MM.1S (cell line): ENCODE measurements around the gene NEK2.

ENCODE experiments used
- DNase-seq: peaks from one replicate; pipeline ENCODE4 v3.0.0-alpha.2; 2015
- H2AFZ ChIP-seq: fragments of 300-600 bp; sonication (generic); 2 replicates; pipeline ENCODE4 v1.6.0; 2016; ENCODE audit warnings: antibody characterized with exemption, low read length
- H3F3A ChIP-seq: fragments of 300-600 bp; sonication (generic); 2 replicates; pipeline ENCODE4 v1.6.1; 2016; ENCODE audit warnings: mild to moderate bottlenecking, antibody characterized with exemption, low read length, moderate library complexity, mixed read lengths; ENCODE audit not compliant: insufficient read depth
- H3K27ac ChIP-seq: fragments of 300-600 bp; sonication (generic); 2 replicates; pipeline ENCODE4 v1.5.1; 2016; ENCODE audit warnings: mild to moderate bottlenecking, low read length
- H3K27me3 ChIP-seq: fragments of 300-600 bp; sonication (generic); replicated peaks from 2 replicates; pipeline ENCODE4 v1.6.0; 2016; ENCODE audit warnings: low read length; ENCODE audit not compliant: insufficient read depth
- H3K36me3 ChIP-seq: fragments of 300-600 bp; sonication (generic); replicated peaks from 2 replicates; pipeline ENCODE4 v1.6.1; 2016; ENCODE audit warnings: mild to moderate bottlenecking, low read length, mixed read lengths; ENCODE audit not compliant: insufficient read depth
- H3K4me1 ChIP-seq: fragments of 300-600 bp; sonication (generic); 2 replicates; pipeline ENCODE4 v1.6.1; 2016; ENCODE audit warnings: low read length, mixed read lengths
- H3K4me2 ChIP-seq: fragments of 300-600 bp; sonication (generic); 2 replicates; pipeline ENCODE4 v1.6.0; 2016; ENCODE audit warnings: low read depth, low read length
- H3K4me3 ChIP-seq: fragments of 300-600 bp; sonication (generic); 2 replicates; pipeline ENCODE4 v1.5.1; 2016; ENCODE audit warnings: low read length, mixed read lengths
- H3K79me2 ChIP-seq: fragments of 300-600 bp; sonication (generic); 2 replicates; pipeline ENCODE4 v1.6.1; 2016; ENCODE audit warnings: mixed run types, low read length, mixed read lengths
- H3K9ac ChIP-seq: fragments of 300-600 bp; sonication (generic); 2 replicates; pipeline ENCODE4 v1.6.1; 2016; ENCODE audit warnings: low read length, mixed read lengths
- H3K9me2 ChIP-seq: fragments of 300-600 bp; sonication (generic); replicated peaks from 2 replicates; pipeline ENCODE4 v1.6.1; 2016; ENCODE audit warnings: mild to moderate bottlenecking, low read length, mixed read lengths; ENCODE audit not compliant: insufficient read depth
- H3K9me3 ChIP-seq: fragments of 300-600 bp; sonication (generic); replicated peaks from 2 replicates; pipeline ENCODE4 v1.6.1; 2016; ENCODE audit warnings: mild to moderate bottlenecking, low read length, mixed read lengths; ENCODE audit not compliant: insufficient read depth
- H4K20me1 ChIP-seq: fragments of 300-600 bp; sonication (generic); 2 replicates; pipeline ENCODE4 v1.6.1; 2016; ENCODE audit warnings: mild to moderate bottlenecking, low read length, moderate library complexity, mixed read lengths; ENCODE audit not compliant: insufficient read depth
- EZH2 ChIP-seq: fragments of 300-600 bp; sonication (generic); optimal IDR thresholded peaks from 2 replicates; pipeline ENCODE3; 2017; ENCODE audit warnings: low read depth, mild to moderate bottlenecking, antibody characterized with exemption, low read length, mixed read lengths
- EZH2phosphoT487 ChIP-seq: fragments of 300-600 bp; sonication (generic); IDR thresholded peaks from 2 replicates; pipeline ENCODE4 v1.6.1; 2018; ENCODE audit warnings: antibody characterized with exemption, low read length
- TF ChIP-seq, protein P1 (sequence below): fragments of 300-600 bp; sonication (generic); IDR thresholded peaks from 2 replicates; pipeline ENCODE4 v1.5.1; 2016; ENCODE audit warnings: antibody characterized with exemption, low read length, mixed read lengths

The NEK2 gene

DNA sequence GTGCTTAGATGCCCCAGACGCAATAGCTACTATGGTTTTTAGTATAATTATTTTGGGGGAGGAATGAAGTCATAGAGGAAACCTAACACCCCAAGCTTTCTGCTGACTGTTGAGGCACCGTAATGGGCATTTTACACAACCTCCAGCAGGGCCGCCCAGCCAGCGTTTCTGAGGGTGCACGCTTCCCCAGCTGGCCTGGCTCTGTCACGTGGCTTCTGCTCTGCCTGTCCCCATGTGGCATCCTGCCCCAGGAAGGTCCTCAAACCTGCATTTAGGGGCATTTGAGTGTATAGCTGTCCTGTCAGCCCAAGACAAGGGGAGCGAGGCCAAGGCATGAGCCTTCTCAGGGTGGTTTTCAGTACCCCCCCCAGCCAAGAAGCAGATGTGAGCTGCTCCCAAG is 10.4 kb upstream of the NEK2 start:
- Histone ChIP-seq H3K9me3 (no peaks in the 10 kb centered on the region), H3K9me2 (no peaks in the 10 kb centered on the region), H3F3A (no peaks in the 10 kb centered on the region), H3K27ac (no peak overlapping the region), H3K9ac (no peak overlapping the region), H3K4me2 (no peak overlapping the region), H3K79me2 (no peaks in the 10 kb centered on the region), H4K20me1 (no peaks in the 10 kb centered on the region), H3K4me3 (no peak overlapping the region), H3K4me1 (peaks cover 16% of the 10 kb centered on the region), H2AFZ (no peak overlapping the region), H3K27me3 (no peaks in the 10 kb centered on the region), H3K36me3 (no peaks in the 10 kb centered on the region)
- TF ChIP-seq, protein P1, sequence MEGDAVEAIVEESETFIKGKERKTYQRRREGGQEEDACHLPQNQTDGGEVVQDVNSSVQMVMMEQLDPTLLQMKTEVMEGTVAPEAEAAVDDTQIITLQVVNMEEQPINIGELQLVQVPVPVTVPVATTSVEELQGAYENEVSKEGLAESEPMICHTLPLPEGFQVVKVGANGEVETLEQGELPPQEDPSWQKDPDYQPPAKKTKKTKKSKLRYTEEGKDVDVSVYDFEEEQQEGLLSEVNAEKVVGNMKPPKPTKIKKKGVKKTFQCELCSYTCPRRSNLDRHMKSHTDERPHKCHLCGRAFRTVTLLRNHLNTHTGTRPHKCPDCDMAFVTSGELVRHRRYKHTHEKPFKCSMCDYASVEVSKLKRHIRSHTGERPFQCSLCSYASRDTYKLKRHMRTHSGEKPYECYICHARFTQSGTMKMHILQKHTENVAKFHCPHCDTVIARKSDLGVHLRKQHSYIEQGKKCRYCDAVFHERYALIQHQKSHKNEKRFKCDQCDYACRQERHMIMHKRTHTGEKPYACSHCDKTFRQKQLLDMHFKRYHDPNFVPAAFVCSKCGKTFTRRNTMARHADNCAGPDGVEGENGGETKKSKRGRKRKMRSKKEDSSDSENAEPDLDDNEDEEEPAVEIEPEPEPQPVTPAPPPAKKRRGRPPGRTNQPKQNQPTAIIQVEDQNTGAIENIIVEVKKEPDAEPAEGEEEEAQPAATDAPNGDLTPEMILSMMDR, result no peak
- TF ChIP-seq EZH2phosphoT487 (no peak), EZH2 (no peak)
- DNase-seq, result no peak

DNA sequence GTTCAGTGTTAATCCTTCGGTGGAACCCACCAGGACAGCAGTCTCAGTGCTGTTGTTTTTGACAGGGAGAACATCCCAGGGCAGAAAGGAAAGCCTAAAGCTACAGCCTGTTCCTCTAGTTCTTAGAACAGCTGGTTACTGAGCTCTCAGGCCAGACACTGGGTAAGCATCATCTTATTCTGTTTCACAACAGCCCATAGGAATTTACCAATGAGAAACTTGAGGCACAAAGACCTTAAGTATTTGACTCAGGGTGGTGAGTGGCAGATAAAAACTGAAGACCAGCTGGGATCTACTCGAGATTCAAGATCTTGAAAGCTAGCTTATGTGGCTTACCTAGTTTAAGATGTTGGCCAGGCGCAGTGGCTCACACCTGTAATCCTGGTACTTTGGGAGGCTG is 9.4 kb upstream of the NEK2 start:
- no peaks in the 10 kb centered on the region for H3F3A ChIP-seq
- H3K27me3 ChIP-seq, result no peaks in the 10 kb centered on the region
- H3K4me1 ChIP-seq, result peaks cover 20% of the 10 kb centered on the region
- no peaks in the 10 kb centered on the region for H3K9me2 ChIP-seq
- H3K9ac ChIP-seq, result no peak overlapping the region
- no peaks in the 10 kb centered on the region for H3K9me3 ChIP-seq
- no peak overlapping the region for H2AFZ ChIP-seq
- H3K79me2 ChIP-seq, result no peaks in the 10 kb centered on the region
- no peak for DNase-seq
- H4K20me1 ChIP-seq, result no peaks in the 10 kb centered on the region
- TF ChIP-seq EZH2phosphoT487 (no peak), EZH2 (no peak)
- TF ChIP-seq, protein P1, result no peak
- H3K4me2 ChIP-seq, result no peak overlapping the region
- H3K36me3 ChIP-seq, result no peaks in the 10 kb centered on the region
- H3K27ac ChIP-seq, result no peak overlapping the region
- H3K4me3 ChIP-seq, result no peak overlapping the region

DNA sequence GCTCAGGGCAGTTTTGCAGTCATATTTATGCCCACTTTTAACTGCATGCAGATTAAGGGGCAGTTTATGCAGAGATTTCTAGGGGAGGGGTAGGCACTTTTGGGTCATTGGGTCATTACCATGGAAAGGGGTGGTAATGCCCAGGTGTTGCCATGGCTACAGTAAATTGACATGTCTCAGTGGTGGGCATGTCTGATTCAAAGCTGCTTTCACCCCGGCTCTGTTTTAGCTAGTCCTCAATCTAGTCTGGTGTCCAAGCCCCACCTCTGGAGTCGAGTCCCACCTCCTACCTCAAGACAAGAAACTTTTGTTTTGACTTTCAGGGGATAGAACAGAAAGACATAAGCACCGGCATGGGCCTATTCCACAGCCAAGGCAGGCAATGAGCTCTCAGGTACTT is 8.9 kb upstream of the NEK2 start:
- Histone ChIP-seq H4K20me1 (no peaks in the 10 kb centered on the region), H2AFZ (no peak overlapping the region), H3K27ac (no peak overlapping the region), H3K4me1 (peaks cover 20% of the 10 kb centered on the region), H3K79me2 (no peaks in the 10 kb centered on the region), H3K27me3 (no peaks in the 10 kb centered on the region), H3K9me3 (no peaks in the 10 kb centered on the region), H3K9ac (no peak overlapping the region), H3K4me2 (no peak overlapping the region), H3K36me3 (no peaks in the 10 kb centered on the region), H3K4me3 (no peak overlapping the region), H3F3A (no peaks in the 10 kb centered on the region), H3K9me2 (no peaks in the 10 kb centered on the region)
- DNase-seq, result no peak
- TF ChIP-seq EZH2phosphoT487 (no peak), EZH2 (no peak)
- TF ChIP-seq, protein P1, result no peak
